OCI-LY7 (cell line): ENCODE measurements around the gene RBM22. TPM values are rescaled to one million over a fixed set of nuclear protein-coding genes. Genes with fewer than 3 reads are reported as not detected.

ENCODE experiments used
- BruUV-seq: library from RNA; stranded (reverse); fragments of 400-500 nt; replicated peaks from 2 replicates; lab custom pipeline; 2021; lab: Mats Ljungman, UMichigan
- CTCF ChIA-PET: fragments of 300-600 bp; sonication (Branson Sonifier 250); formaldehyde crosslinking; loops from one replicate; lab custom pipeline; 2022; ENCODE audit warnings: antibody characterized with exemption; ENCODE audit not compliant: unreplicated experiment; lab: Charles Lee
- POLR2A ChIA-PET: fragments of 300-600 bp; sonication (Branson Sonifier 250); formaldehyde crosslinking; loops from one replicate; lab custom pipeline; 2022; ENCODE audit warnings: antibody characterized with exemption; lab: Charles Lee
- DNase-seq: peaks from one replicate; pipeline ENCODE4 v3.0.0-alpha.2; 2015; ENCODE audit warnings: low spot score
- H2AFZ ChIP-seq: fragments of 200-600 bp; sonication (generic), shearing (Covaris generic); 2 replicates; pipeline ENCODE4 v1.6.1; 2014; ENCODE audit warnings: mild to moderate bottlenecking, antibody characterized with exemption, low read length, moderate library complexity
- H3K27ac ChIP-seq: fragments of 200-600 bp; sonication (generic); 2 replicates; pipeline ENCODE4 v1.5.1; 2014; ENCODE audit warnings: mixed run types, low read depth, mild to moderate bottlenecking, moderate library complexity, low read length, inconsistent platforms; ENCODE audit not compliant: poor library complexity, severe bottlenecking
- H3K36me3 ChIP-seq: fragments of 200-600 bp; sonication (generic); 2 replicates; pipeline ENCODE4 v1.6.1; 2014; ENCODE audit warnings: mild to moderate bottlenecking, antibody characterized with exemption, low read length, moderate library complexity, mixed read lengths; ENCODE audit not compliant: insufficient read depth
- H3K4me1 ChIP-seq: fragments of 200-600 bp; sonication (generic); 2 replicates; pipeline ENCODE4 v1.5.1; 2014; ENCODE audit warnings: mild to moderate bottlenecking, low read length; ENCODE audit not compliant: insufficient read depth, poor library complexity, severe bottlenecking
- H3K4me2 ChIP-seq: fragments of 200-600 bp; sonication (generic); 2 replicates; pipeline ENCODE4 v1.6.1; 2014; ENCODE audit warnings: mild to moderate bottlenecking, low read length
- H3K4me3 ChIP-seq: fragments of 200-600 bp; sonication (generic); 2 replicates; pipeline ENCODE4 v1.5.1; 2014; ENCODE audit warnings: mild to moderate bottlenecking, low read depth, low read length; ENCODE audit not compliant: poor library complexity, severe bottlenecking
- H3K79me2 ChIP-seq: fragments of 200-600 bp; sonication (generic); 2 replicates; pipeline ENCODE4 v1.6.1; 2016; ENCODE audit warnings: low read depth, mild to moderate bottlenecking, low read length, moderate library complexity, mixed read lengths; ENCODE audit not compliant: insufficient read depth
- H3K9me2 ChIP-seq: fragments of 200-600 bp; sonication (generic); 2 replicates; pipeline ENCODE4 v1.6.1; 2016; ENCODE audit warnings: mild to moderate bottlenecking, low read length, mixed read lengths; ENCODE audit not compliant: insufficient read depth
- H3K9me3 ChIP-seq: fragments of 200-600 bp; sonication (generic); 2 replicates; pipeline ENCODE4 v1.6.1; 2014; ENCODE audit warnings: mild to moderate bottlenecking, mixed run types, low read length, mixed read lengths
- H4K20me1 ChIP-seq: fragments of 200-600 bp; sonication (generic); 2 replicates; pipeline ENCODE4 v1.6.1; 2014; ENCODE audit warnings: mild to moderate bottlenecking, antibody characterized with exemption, low read length, moderate library complexity, mixed read lengths; ENCODE audit not compliant: insufficient read depth
- EZH2phosphoT487 ChIP-seq: fragments of 200-600 bp; sonication (generic); IDR thresholded peaks from 2 replicates; pipeline ENCODE4 v1.6.1; 2018; ENCODE audit warnings: low read depth, borderline replicate concordance, mild to moderate bottlenecking, mixed run types, antibody characterized with exemption, low read length, moderate library complexity, mixed read lengths
- intact Hi-C: fragments of 100-400 bp; cut with micrococcal nuclease; formaldehyde crosslinking; loops from one replicate; pipeline ENCODE4 v1.10.0; 2022; ENCODE audit not compliant: unreplicated experiment
- total RNA-seq, 2 experiments: library from RNA; depleted of rRNA in 1 of 2; stranded (reverse); fragments of >200 nt in 1 of 2; shearing (Covaris generic) in 1 of 2; gene quantifications; 2 replicates each; pipeline ENCODE4 v1.2.3, GENCODE V29; 2014 to 2022
- TF ChIP-seq, protein P1 (sequence below): fragments of 200-600 bp; sonication (generic); conservative IDR thresholded peaks from 2 replicates; pipeline ENCODE4 v1.5.1; 2014; ENCODE audit warnings: mild to moderate bottlenecking, antibody characterized with exemption, low read length, moderate library complexity, mixed read lengths

The RBM22 gene
- total RNA-seq, 2 experiments from 2014 or later: 45.6 to 46.7 TPM

DNA sequence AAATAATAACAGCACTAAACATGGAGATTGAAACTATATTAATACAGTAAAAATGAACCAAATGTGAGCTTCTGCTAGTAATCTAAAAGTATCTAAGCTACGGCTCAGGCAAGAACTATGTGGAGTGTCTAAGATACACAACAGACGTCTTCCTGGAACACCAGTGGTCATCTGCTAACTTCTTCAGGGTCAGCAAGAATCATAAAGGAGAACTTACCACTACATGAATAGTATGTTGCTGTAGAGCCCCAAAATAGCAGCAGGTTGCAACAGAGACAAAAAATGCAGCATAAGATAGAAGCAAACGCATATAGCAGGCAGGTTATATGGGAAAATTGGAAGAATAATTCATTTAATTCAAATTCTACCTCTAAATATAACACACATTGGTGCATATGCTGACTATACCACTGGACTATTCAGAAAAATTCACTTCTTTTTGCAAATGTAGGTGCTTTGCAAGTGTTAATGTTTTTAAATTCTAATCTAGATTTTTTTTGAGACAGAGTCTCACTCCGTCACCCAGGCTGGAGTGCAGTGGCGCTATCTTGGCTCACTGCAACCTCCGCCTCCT is 30.9 kb upstream of the RBM22 start:
- no peak for DNase-seq
- no peaks in the 10 kb centered on the region for H3K79me2 ChIP-seq
- H3K9me2 ChIP-seq: no peaks in the 10 kb centered on the region
- no peak overlapping the region for H3K4me2 ChIP-seq
- no peak overlapping the region for H3K4me3 ChIP-seq
- ChIA-PET POLR2A (interaction anchor here (2.0 kb wide), 1 partner anchor 27 kb away, joined by 5 read pairs; the partner anchor contains the start of gene DCTN4), CTCF (no interaction called here)
- intact Hi-C loops: no loop called here
- H3K9me3 ChIP-seq: no peaks in the 10 kb centered on the region
- H3K27ac ChIP-seq: no peak overlapping the region
- no peaks in the 10 kb centered on the region for H4K20me1 ChIP-seq
- H2AFZ ChIP-seq: no peak overlapping the region
- H3K4me1 ChIP-seq: peaks cover 6% of the 10 kb centered on the region
- no peak for TF ChIP-seq EZH2phosphoT487
- TF ChIP-seq, protein P1, sequence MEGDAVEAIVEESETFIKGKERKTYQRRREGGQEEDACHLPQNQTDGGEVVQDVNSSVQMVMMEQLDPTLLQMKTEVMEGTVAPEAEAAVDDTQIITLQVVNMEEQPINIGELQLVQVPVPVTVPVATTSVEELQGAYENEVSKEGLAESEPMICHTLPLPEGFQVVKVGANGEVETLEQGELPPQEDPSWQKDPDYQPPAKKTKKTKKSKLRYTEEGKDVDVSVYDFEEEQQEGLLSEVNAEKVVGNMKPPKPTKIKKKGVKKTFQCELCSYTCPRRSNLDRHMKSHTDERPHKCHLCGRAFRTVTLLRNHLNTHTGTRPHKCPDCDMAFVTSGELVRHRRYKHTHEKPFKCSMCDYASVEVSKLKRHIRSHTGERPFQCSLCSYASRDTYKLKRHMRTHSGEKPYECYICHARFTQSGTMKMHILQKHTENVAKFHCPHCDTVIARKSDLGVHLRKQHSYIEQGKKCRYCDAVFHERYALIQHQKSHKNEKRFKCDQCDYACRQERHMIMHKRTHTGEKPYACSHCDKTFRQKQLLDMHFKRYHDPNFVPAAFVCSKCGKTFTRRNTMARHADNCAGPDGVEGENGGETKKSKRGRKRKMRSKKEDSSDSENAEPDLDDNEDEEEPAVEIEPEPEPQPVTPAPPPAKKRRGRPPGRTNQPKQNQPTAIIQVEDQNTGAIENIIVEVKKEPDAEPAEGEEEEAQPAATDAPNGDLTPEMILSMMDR: no peak
- no TSS peak for BruUV-seq
- peaks cover 40% of the 10 kb centered on the region for H3K36me3 ChIP-seq

DNA sequence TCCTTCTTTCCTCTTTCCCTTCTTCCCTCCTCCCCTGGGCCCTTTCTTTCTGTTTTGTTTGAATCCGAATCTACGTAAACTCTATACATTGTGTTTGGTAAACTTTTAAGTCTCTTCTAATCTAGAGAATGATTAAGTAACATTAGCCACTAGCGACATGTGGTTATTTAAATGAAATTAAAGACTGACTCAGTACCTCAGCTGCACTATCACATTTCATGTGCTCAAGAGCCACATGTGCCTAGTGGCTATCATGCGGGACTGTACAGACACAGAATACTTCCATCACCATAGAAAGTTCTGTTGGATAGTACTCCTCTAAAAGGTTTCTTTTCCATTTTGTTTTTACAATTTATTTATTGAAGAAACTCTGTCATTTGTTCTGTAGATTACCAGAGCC is 29.0 kb upstream of the RBM22 start:
- no peak for DNase-seq
- POLR2A ChIA-PET: no interaction called here
- CTCF ChIA-PET: no interaction called here
- Histone ChIP-seq H3K79me2 (no peaks in the 10 kb centered on the region), H4K20me1 (no peaks in the 10 kb centered on the region), H3K4me1 (peaks cover 2% of the 10 kb centered on the region), H3K9me3 (no peaks in the 10 kb centered on the region), H3K9me2 (no peaks in the 10 kb centered on the region), H3K27ac (no peak overlapping the region), H3K4me3 (no peak overlapping the region), H3K36me3 (peaks cover 35% of the 10 kb centered on the region; the same call in 1 of the 2 replicates), H2AFZ (no peak overlapping the region), H3K4me2 (no peak overlapping the region)
- intact Hi-C loops: no loop called here
- no TSS peak for BruUV-seq
- TF ChIP-seq EZH2phosphoT487: no peak
- TF ChIP-seq, protein P1: no peak

DNA sequence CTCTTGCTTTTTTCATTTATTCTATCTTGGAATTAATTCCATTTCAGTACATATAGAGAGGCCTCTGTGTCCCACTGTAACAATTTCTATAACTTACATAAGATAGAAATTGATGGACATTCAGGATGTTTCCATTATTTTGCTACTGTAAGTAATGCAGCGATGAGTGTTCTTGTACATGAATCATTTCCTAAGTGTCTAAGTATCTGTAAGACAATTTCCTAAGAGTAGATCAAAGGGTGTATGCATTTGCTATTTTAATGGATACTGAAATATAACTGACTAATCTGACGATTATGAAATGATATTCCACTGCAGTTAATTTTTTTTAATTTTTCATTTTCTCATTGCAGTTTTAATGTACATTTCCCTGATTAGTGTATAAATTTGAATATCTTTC is 23.0 kb upstream of the RBM22 start:
- TF ChIP-seq EZH2phosphoT487: no peak
- TF ChIP-seq, protein P1: no peak
- Histone ChIP-seq H3K27ac (no peak overlapping the region), H3K9me3 (no peaks in the 10 kb centered on the region), H3K79me2 (no peaks in the 10 kb centered on the region), H2AFZ (no peak overlapping the region), H3K9me2 (no peaks in the 10 kb centered on the region), H3K4me1 (no peaks in the 10 kb centered on the region), H4K20me1 (no peaks in the 10 kb centered on the region), H3K36me3 (peaks cover 51% of the 10 kb centered on the region), H3K4me2 (no peak overlapping the region), H3K4me3 (no peak overlapping the region)
- DNase-seq: no peak
- ChIA-PET CTCF (no interaction called here), POLR2A (no interaction called here)
- no TSS peak for BruUV-seq
- intact Hi-C loops: no loop called here
